ENCODE measurements around the gene DDX11. TPM values are rescaled to one million over a fixed set of nuclear protein-coding genes. Genes with fewer than 3 reads are reported as not detected.
"Not testable (repeated sequence)": the region's sequence is repeated elsewhere in the genome, so short reads cannot be mapped to it uniquely, and the experiment has no call there.

Gene DDX11
- total RNA-seq, 1 donor from 2014 or later, result 51.0 TPM

DNA sequence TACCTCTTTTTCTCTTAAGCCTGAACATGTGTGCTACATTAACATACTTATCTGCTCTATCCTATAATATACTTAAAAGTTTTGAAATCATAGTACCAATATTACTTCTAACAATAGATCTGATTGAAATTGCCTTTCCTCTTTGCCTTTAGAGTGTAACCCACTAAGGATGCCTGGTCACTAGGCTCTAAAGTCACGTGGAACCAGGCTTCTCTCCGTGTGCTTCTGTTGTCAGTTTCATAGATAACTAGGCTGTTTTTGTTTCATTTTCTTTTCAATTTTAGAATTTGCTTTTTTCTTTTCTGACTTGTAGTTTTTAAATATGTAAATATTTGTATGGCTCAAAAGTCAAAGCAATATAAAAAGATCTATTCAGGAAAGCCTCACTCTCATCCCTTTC is 25.8 kb downstream of the DDX11 start:
- not testable (repeated sequence) for DNase-seq (ENCODE audit: low spot score)

DNA sequence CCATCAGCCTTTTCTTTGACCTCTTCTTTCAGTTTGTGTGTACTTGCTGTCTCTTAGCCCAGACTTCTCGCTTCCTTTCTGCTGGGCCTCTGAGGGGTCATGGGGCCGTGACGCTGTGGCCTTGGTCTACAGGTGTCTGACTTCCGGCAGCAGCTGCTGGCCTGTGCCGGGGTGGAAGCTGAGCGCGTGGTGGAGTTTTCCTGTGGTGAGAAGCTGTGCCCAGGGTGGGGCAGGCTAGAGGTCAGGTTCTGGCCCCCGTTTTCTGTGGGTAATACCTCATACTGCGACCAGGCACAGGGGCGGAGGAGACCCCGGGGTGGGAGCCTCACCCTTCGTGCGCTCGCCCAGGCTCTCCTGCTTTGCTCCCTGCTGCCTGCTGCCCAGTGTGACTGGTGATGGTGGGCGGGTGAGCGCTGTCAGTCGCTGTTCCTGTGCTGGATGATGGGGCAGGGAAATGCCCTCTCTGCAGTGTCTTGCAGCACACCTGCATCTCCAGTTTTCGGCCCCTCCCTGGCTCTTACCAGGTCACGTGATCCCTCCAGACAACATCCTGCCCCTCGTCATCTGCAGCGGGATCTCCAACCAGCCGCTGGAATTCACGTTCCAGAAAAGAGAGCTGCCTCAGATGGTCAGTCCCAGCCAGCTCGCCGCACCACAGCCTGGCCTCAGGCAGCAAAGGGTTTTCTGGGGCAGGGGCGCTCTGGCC is 27.0 kb downstream of the DDX11 start:
- DNase-seq (ENCODE audit: low spot score), result not testable (repeated sequence)

DNA sequence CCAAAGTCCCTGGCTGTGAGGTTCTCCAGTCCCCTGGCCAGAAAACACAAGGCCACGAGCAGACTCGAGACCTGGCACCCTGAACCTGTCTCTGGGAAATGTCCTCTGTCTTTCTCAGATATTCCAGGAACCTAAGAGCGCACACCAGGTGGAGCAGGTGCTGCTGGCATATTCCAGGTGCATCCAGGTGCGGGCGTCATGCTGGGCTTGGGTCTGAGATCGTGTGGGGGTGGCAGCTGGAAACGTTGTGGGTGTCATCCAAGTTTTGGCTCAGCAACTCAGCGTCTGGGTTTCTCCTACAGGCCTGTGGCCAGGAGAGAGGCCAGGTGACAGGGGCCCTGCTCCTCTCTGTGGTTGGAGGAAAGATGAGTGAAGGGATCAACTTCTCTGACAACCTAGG is 28.5 kb downstream of the DDX11 start:
- not testable (repeated sequence) for DNase-seq (ENCODE audit: low spot score)

DNA sequence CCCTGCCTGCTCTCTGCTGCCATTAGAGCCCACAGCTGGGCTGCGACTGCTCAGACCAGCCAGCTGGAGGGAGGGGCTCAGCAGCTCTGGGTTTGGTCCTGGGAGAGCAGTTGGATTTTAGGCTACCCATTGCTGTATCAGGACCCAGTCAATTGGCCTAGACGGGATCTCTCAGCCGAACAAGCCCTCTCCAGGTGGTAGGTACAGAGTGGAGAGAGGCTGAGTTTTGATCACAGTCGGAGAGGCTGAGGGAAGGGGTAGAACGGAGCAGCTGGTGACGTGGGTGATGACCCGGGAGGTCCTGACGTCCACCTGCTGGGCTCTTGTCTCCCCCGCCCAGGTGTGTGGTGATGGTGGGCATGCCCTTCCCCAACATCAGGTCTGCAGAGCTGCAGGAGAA is 28.9 kb downstream of the DDX11 start:
- DNase-seq (ENCODE audit: low spot score), result not testable (repeated sequence)

DNA sequence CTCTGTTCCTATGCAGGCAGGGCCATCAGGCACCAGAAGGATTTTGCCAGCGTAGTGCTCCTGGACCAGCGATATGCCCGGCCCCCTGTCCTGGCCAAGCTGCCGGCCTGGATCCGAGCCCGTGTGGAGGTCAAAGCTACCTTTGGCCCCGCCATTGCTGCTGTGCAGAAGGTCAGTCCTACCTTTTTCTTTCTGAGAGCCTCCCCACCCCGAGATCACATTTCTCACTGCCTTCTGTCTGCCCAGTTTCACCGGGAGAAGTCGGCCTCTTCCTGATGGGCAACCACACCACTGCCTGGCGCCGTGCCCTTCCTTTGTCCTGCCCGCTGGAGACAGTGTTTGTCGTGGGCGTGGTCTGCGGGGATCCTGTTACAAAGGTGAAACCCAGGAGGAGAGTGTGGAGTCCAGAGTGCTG is 29.9 kb downstream of the DDX11 start:
- peak; percentile 91 for DNase-seq (ENCODE audit: low spot score)

DNA sequence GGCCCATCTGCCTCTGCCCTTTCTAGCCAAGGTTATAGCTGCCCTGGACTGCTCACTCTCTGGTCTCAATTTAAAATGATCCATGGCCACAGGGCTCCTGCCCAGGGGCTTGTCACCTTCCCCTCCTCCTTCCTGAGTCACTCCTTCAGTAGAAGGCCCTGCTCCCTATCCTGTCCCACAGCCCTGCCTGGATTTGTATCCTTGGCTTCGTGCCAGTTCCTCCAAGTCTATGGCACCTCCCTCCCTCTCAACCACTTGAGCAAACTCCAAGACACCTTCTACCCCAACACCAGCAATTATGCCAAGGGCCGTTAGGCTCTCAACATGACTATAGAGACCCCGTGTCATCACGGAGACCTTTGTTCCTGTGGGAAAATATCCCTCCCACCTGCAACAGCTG is 30.6 kb downstream of the DDX11 start:
- DNase-seq (ENCODE audit: low spot score), result not testable (repeated sequence)

DNA sequence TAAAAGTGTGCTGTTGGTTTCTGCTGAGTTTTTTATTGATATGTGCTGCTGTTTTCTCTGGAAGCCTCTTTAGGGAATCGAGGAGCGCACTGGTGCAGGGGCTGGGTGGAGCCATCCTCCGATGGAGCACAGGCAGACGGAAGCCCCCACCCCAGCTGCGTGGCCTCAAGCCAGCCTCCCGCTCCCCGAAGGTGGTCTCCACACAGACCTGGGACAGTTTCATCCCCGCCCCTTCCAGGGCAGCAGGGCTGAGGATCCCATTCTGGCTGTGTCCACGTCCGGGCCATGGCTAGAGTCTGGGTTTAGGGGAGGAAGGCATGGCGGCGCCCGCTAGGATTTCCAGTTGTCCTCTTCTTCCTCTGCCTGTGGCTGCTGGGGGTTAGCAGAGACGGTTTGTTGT is 31.1 kb downstream of the DDX11 start:
- DNase-seq (ENCODE audit: low spot score), result not testable (repeated sequence)

DNA sequence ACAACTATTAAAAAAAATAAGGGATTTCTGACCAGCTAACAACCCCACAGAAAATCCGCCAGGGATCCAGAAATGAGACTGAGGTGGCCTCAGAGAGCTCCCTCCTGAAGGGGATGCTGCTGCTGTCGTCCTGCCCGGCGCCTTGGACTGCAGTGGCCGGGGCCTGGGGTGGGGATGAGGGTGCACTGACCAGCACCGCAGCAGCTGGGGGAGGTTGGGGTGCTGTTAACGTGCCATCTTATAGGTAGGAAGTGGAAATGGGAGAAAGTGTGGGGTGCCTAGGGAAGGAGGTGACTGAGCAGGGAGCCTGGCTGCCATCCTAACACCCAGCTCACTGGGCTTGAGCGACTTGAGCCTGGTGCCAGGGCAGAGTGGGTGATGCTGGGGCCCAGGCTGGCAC is 32.0 kb downstream of the DDX11 start:
- no peak for DNase-seq (ENCODE audit: low spot score)

DNA sequence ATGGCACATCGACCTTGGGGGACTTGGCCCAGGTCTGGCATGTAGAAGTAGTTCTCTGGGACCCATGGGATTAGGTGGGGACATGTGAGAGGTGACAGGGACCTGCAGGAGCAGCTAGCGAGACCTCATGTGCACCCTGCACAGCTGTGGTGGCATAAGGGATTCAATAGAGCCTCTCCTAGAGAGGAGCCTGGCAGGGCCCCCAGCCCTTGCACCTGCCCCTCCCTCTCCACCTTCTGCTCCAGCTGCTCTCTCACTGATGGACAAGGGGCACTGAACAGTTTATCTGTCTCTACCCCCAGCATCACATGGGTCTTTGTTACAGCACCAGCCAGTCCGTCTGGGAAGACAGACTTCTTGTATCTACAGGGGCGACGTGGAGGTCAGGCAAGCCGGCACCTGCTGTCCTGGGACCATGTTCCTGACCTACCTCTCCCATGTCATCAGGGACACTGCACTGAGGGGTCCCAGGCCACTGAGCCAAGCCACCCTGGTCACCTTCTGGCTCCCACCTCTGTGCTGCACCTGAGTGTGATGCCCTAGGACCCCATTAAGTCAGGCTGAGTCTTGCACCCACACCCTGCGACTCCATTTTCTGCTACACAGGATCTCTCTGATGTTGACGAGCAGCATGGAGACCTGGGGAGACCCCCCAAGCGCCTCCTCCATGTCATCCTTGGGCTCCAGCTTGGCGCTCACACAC is 32.6 kb downstream of the DDX11 start:
- no peak for DNase-seq (ENCODE audit: low spot score)

DNA sequence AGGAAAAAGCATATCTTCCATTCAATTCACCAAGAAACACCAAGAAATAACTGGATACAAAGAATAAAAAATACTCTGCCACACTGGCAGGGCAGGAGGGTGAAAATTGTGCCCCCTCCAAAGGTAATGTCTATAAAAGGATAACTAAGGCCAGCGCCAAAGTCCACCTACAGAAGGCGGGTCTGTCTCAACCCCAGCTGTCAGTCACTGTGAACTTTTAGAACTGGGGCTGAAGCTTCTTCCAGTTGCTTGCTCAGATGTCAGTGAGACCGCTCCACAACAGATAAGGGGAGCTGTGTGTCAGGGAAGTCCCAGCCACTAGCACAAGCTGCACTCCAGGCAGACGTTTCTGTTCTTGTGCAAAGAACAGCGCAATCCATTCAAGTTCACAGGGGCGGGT is 36.1 kb downstream of the DDX11 start:
- DNase-seq (ENCODE audit: low spot score), result not testable (repeated sequence)

DNA sequence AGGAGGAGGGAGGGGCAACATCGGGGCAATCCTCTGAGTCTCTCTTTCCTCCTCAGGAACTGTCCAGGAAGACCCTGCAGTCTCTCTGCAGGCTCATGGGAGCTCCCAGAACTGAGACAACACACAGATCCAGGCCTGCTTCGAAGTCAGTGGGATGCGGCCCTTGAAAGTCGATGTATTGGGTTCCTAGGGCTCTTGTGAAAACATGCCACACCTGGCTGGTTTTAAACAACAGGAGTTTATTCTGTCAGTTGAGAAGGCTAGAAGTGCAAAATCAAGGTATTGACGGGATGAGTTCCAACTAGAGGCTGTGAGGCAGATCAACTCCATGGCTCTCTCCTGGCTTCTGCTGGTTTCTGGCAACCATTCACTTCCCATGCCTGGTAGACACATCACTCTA is 36.6 kb downstream of the DDX11 start:
- not testable (repeated sequence) for DNase-seq (ENCODE audit: low spot score)

DNA sequence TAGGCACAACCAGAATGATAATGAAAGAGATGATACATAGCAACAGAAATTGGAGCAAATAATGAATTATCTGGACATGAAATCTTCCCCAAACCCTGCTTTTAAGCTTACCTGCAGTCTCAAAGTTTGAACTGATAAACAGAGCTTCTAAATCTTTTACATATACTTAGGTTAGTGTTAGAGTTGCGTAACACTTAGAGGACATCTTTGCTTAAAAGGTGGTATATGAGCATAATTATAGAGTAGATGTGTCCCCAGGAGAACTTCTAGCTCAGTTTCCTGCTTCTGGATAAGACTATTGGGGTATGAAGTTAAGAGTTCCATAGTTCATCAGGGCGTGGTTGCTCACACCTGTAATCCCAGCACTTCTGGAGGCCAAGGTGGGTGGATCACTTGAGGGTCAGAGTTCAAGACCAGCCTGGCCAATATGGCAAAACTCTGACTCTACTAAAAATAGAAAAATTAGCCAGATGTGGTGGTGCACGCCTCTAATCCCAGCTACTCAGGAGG is 41.5 kb downstream of the DDX11 start:
- DNase-seq (ENCODE audit: low spot score), result not testable (repeated sequence)

DNA sequence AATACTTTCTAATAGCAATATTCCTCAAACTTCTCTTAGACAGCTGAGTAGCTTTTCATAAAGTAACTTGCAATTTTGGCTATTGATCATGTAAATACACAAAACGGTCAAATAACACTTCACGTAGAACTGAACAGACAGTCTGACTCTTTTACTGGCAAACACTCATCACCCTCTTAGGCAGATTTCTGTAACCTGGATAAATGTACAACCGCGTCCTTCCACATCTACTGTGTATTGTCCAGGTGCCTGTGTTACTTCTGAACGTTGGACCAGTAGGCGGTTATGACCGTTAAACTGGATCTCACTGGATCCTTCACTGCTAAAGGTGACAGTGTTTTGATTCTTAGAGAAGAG is 43.2 kb downstream of the DDX11 start:
- DNase-seq (ENCODE audit: low spot score), result not testable (repeated sequence)

DNA sequence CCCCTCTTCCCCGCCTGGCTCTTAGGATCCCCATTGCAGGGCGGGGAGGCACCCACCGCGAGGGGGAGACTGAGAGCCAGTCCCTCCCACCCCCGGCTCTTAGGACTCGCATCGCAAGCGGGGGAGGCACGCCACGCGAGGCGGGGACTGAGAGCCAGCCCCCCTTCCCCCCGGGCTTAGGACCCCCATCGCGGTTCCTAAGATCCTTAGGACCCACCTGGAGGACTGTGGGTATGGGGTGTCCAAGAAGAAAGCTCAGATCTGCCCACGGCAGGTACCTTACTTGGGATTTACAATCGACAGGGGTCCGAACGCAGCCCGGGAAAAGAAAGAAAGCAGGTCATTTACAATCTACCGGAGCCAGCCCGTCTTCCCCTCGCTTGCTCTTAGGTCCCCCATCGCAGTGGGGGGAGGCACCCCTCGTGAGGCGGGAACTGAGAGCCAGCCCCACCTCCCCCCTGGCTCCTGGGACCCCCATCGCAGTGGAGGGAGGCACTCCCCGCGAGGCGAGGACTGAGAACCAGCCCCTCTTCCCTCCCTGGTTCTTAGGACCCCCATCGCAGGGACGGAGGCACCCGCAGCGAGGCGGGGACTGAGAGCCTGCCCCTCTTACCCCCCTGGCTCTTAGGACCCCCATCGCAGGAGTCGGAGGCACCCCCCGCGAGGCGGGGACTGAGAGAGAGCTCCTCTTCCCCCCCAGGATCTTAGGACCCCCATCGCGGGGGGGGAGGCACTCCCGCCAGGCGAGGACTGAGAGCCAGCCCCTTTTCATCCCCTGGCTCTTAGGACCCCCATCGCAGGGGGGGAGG is 43.7 kb downstream of the DDX11 start:
- peak; percentile 47 for DNase-seq (ENCODE audit: low spot score)

DNA sequence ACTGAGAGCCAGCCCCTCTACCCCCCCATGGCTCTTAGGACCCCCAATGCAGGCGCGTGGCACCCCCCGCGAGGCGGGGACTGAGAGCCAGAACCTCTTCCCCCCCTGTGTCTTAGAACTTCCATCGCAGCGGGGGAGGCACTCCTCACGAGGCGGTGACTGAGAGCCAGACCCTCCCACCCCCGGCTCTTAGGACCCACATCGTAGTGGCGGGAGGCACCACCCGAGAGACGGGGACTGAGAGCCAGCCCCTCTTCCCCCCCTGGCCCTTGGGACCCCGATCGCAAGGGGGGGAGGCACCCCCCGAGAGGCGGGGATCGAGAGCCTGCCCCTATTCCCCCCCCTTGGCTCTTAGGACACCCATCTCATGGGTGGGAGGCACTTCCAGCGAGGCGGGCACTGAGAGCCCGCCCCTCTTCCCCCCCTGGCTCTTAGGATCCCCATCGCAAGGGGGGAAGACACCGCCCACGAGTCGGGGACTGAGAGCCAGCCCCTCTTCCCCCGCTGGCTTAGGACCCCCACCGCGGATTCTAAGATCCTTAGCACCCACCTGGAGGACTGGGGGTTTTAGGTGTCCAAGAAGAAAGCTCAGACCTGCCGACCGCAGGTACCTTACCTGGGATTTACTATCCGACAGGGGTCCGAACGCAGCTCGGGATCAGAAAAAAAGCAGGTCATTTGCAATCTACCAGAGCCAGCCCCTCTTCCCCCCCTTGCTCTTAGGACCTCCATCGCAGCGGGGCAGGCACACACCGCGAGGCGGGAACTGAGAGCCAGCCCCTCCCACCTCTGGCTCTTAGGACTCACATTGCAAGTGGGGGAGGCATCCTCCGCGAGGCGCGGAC is 44.9 kb downstream of the DDX11 start:
- DNase-seq (ENCODE audit: low spot score), result no peak

DNA sequence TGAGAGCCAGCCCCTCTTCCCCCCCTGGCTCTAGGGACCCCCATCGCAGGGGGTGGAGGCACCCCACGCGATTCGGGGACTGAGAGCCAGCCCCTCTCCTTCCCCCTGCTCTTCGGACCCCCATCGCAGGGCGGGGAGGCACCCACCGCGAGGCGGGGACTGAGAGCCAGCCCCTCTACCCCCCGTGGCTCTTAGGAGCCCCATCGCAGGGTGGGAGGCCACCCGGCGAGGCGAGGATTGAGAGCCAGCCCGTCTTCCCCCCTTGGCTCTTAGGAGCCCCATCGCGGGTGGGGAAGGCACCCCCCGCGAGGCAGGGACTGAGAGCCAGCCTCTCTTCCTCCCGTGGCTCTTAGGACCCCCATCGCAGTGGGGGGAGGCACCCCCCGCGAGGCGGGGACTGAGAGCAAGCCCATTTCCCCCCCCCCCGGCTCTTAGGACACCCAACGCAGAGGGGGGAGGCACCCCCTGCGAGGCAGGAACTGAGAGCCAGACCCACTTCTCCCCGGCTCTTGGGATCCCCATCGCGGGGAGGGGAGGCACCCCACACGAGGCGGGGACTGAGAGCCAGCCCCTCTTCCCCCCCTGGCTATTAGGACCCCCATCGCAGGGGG is 45.6 kb downstream of the DDX11 start:
- no peak for DNase-seq (ENCODE audit: low spot score)

DNA sequence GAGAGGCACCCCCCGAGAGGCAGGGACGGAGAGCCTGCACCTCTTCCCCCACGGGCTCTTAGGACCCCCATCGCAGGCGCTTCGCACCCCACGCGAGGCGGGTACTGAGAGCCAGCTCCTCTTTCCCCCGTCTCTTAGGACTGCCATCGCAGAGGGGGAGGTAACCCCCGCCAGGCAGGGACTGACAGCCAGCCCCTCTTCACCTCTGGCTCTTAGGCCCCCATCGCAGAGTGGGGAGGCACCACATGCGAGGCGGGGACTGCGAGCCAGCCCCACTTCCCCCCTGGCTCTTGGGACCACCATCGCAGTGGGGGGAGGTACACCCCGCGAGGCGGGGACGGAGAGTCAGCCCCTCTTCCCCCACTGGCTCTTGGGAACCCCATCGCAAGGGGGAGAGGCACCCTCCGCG is 46.1 kb downstream of the DDX11 start:
- no peak for DNase-seq (ENCODE audit: low spot score)

DNA sequence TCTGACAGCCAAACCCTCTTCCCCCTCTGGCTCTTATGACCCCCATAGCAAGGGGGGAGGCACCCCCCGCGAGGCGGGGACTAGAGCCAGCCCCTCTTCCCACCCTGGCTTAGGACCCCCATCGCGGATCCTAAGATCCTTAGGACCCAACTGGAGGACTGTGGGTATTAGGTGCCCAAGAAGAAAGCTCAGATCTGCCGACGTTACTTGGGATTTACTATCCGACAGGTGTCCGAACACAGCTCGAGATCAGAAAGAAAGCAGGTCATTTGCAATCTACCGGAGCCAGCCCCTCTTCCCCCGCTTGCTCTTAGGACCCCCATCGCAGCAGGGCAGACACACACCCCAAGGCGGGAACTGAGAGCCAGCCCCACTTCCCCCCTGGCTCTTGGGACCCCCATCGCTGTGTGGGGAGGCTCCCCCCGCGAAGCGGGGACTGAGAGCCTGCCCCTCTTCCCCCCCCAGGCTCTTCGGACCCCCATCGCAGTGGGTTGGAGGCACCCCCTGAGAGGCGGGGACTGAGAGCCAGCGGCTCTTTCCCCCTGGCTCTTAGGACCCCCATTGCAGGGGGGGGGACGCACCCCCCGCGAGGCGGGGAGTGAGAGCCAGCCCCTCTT is 46.8 kb downstream of the DDX11 start:
- no peak for DNase-seq (ENCODE audit: low spot score)

DNA sequence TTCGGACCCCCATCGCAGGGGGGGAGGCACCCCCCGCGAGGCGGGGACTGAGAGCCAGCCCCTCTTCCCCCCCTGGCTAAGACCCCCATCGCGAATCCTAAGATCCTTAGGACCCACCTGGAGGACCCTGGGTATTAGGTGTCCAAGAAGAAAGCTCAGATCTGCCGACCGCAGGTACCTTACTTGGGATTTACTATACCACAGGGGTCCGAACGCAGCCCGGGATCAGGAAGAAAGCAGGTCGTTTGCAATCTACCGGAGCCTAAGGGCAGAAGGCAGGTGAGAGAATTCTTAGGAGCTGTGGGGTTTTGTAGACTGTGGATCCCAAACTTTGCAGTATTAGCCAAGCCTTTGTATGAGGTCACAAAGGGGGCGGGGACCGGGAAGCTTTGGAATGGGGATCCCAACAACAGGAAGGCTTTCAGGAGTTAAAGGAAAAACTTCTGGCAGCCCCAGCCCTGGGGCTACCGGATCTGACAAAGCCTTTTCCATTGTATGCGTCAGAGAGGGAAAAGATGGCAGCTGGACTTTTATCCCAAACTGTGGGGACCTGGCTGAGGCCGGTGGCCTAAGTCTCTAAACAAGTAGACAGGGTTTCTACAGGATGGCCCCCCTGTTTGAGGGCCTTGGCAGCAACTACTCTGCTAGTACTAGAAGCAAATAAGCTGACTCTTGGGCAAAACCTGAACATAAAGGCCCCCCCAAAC is 47.5 kb downstream of the DDX11 start:
- not testable (repeated sequence) for DNase-seq (ENCODE audit: low spot score)

DNA sequence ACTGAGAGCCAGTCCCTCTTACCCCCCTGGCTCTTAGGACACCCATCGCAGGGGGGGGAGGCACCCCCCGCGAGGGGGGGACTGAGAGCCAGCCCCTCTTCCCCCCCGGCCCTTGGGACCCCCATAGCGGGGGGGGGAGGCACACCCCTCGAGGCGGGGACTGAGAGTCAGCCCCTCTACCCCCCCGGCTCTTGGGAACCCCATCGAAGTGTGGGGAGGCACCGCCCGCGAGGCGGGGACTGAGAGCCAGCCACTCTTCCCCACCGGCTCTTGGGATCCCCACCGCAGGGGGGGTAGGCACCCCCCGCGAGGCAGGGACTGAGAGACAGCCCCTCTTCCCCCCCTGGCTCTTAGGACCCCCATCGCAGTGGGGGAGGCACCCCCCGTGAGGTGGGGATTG is 48.8 kb downstream of the DDX11 start:
- DNase-seq (ENCODE audit: low spot score), result no peak
